OCI-M2 (cell line): ENCODE results near the gene AADACL4.
"Not testable (repeated sequence)": the region's sequence is repeated elsewhere in the genome, so short reads cannot be mapped to it uniquely, and the experiment has no call there.

Experiments used
- DNase-seq: peaks from one replicate; lab custom pipeline; 2025; ENCODE audit not compliant: unreplicated experiment; lab: John Stamatoyannopoulos, UW

AADACL4 gene

DNA sequence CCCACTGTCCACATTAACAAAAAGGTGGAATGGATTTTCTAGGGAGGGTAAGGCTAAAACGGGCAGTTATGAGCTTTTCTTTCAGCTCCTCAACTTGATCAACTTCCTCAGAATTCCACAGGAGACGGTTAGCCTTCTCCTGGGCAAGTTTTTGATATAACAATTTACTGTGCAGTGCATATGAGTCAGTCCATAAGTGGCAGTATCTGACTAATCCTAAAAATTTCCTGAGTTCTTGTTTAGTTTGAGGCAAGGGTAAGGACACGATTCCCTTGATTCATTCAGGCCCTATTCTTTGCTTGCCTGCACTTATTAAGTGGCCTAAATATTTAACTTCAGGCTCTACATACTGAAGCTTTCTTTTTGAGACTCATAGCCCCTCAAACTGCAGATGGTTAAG is 65.8 kb downstream of the AADACL4 start:
- no peak for DNase-seq

GRCh38 chr1:12711536-12711935 is 67.7 kb downstream of the AADACL4 start:
- DNase-seq = no peak

DNA sequence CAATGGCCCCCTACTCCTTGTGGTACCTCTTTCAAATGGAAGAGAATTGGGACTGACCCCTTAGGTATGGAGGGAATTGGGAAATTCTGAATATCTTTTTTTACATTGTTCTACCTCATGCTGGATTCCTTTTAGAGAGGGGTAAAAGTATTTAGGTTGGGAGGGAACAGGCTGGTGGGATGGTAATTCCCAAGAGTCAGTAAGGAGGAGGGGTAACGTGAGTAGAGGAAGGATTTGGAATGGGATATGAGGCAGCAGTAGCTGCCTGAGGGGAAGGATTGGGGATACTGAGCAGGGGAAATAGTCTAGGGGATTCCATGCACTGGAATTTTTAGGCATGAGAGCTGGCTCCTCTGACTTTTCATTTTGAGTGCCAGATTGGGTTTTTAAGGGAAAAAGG is 68.2 kb downstream of the AADACL4 start:
- DNase-seq = no peak

DNA sequence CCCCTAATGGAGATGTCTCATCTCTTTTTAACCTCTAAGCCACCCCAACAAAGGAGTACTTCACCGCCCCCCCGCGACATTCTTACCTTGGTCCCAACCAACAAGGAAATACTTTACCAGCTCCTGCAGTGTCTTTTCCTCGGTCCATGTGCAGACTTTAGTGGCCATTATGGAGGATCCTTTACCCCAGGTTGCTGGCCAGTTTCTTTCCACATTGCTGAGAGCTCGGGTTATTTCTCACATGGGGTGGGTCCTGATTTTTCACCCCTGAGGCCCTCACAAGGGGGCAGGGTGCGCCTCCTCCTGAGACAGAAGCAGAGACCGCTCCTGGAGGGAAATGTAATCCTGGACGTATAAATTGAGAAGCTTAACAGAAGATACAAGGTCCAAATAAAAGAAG is 69.0 kb downstream of the AADACL4 start:
- DNase-seq = no peak

DNA sequence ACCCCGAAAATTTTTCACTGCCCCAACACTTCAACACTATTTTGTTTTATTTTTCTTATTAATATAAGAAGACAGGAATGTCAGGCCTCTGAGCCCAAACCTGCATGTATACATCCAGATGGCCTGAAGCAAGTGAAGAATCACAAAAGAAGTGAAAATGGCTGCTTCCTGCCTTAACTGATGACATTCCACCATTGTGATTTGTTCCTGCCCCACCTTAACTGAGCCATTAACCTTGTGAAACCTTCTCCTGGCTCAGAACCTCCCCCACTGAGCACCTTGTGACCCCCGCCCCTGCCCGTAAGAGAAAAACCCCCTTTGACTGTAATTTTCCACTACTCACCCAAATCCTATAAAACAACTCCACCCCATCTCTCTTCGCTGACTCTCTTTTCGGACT is 69.8 kb downstream of the AADACL4 start:
- DNase-seq = not testable (repeated sequence)

- no peak for DNase-seq
Observed at GRCh38 chr1:12714710-12715475, 71.0 kb downstream of the AADACL4 start.

- no peak for DNase-seq
Observed at GRCh38 chr1:12715896-12716437, 72.1 kb downstream of the AADACL4 start, which contains the start of gene AADACL3. TSS of gene AADACL3 (plus strand) at chr1:12716110. CDS start at chr1:12716177, 67 bp downstream.
